HG03520 (cell line): ENCODE results near the gene FOXR1.
A peak's percentile ranks its signal among the peaks of the same experiment; 100 is the strongest.

Experiments
- ATAC-seq: cut with Tn5 transposase; IDR thresholded peaks from one replicate; pipeline ENCODE4 v1.9.1; 2021; ENCODE audit warnings: mild to moderate bottlenecking, moderate library complexity; ENCODE audit not compliant: unreplicated experiment

FOXR1 gene

GRCh38 chr11:119025099-119025473, 53.5 kb downstream of the FOXR1 start:
- no peak for ATAC-seq

GRCh38 chr11:119025541-119025940, 54.0 kb downstream of the FOXR1 start:
- no peak for ATAC-seq

GRCh38 chr11:119025978-119026766, 54.6 kb downstream of the FOXR1 start:
- ATAC-seq: no peak

DNA sequence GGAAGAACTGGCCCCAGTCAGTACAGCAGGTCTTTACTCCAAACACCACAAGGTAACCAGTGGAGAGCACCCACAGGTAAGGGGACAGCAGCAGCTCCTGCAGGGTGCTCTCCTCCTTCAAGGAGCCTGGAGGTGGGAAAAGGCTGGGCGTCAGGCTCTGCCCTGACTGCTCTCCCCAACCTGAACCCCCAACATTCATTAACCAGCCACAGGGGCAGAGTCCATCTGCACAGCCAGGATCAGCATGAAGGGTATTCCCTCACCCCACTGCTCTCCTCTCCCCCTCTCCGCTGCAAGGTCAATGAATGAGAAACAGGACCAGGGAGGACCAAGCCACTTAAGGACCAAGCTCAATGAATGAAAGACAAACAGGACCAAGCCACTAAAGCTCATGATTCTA, 55.4 kb downstream of the FOXR1 start:
- no peak for ATAC-seq

DNA sequence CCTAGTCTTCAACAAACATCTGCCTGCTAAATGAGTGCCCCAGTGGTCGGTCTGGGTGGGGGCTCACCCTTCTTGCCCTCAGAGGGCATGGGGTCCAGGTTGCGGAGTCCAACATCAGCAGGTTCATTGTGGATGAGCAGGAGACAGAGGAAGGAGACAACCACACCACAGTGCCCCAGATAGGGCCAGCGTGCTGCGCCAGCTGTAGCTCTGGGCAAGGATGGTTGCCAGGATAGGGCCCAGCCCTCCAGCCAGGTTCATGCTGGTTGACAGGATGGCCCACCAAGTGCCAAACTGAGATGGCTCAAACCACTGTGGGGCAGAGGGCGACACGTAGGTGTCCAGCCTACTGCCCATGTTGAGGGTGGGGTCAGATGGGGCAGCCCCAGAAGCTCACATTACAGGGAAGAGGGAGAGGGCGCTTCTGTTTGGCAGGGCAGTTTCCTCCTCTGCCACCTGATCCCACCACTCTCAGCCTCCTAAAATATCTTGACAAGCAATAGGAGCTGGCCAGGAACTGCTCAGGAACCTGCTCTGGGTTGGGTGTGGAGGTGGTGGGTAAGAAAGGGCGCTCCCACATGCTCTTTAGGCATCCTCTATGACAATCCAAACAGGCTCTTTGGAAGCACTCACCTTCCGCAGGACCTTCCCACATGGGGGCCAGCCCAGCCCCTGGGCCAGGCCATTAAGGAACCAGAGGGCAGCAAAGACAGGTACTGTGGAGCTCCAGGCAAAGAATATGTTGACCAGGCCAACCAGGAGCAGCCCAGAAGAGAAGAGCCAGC, 56.2 kb downstream of the FOXR1 start:
- ATAC-seq: no peak

GRCh38 chr11:119028346-119029068, 56.9 kb downstream of the FOXR1 start:
- no peak for ATAC-seq

DNA sequence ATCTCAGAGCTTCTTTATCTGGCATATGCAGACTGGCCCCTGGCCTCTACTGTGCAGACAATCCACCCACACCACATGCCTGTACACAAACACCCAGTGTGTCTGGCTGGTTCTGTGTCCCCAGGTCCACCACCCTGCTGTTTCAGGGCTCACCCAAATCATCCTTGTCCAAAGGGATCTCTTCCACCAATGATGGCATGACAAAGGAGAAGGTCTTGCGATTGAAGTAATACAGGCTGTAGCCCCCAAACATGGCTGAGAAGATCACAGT, 57.4 kb downstream of the FOXR1 start:
- ATAC-seq: no peak

- no peak for ATAC-seq
These were observed 57.9 kb downstream of the FOXR1 start for GRCh38 chr11:119029340-119030028.

DNA sequence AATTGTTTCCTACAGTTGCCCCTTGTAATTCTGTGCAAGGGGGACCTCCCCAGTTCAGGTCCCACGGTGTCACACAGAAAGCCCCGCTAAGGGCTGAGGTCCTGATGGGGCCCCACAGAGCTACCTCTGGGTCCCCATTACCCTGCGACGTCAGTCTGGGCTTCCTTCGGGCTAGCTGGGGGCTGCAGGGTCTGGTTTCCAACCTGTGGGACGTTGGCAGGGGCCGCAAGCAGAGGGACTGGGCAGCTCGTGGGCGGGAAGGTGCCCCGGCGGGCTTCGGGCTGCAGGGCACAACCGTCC, 58.4 kb downstream of the FOXR1 start:
- peak; percentile 17 for ATAC-seq

- peak; percentile 72 for ATAC-seq
These were observed 58.9 kb downstream of the FOXR1 start, which contains the start of gene SLC37A4 for GRCh38 chr11:119030329-119031047. SLC37A4 (minus strand) TSS chr11:119030877.
